HepG2 (cell line): Measurements from ENCODE around the gene PRIM2. TPM values are rescaled to one million over a fixed set of nuclear protein-coding genes. Genes with fewer than 3 reads are reported as not detected.
A peak's percentile ranks its signal among the peaks of the same experiment; 100 is the strongest.
"Not testable (repeated sequence)": the region's sequence is repeated elsewhere in the genome, so short reads cannot be mapped to it uniquely, and the experiment has no call there.

Experiments
- ATAC-seq: fragments of 200-7000 bp; cut with Tn5 transposase; 3 replicates; pipeline ENCODE4 v1.9.1; 2020; ENCODE audit warnings: mild to moderate bottlenecking, moderate library complexity
- BruUV-seq: library from RNA; stranded (reverse); fragments of 400-500 nt; replicated peaks from 2 replicates; lab custom pipeline; 2021; lab: Mats Ljungman, UMichigan
- CTCF ChIA-PET: fragments of 300-600 bp; formaldehyde crosslinking; extraction: SDS; loops from one replicate; lab custom pipeline; 2021; ENCODE audit warnings: low total read pairs, inconsistent platforms, low intra/inter-chr PET ratio; lab: Yijun Ruan, JAX
- POLR2A ChIA-PET: fragments of 350-600 bp; sonication (Branson Sonifier 250); formaldehyde crosslinking; loops from one replicate; lab custom pipeline; 2020; ENCODE audit warnings: antibody characterized with exemption, inconsistent platforms; lab: Yijun Ruan, JAX
- DNase-seq: peaks from one replicate; pipeline ENCODE4 v3.0.0-alpha.2; 2015; ENCODE audit warnings: low spot score
- FAIRE-seq: peaks from 3 replicates; lab custom pipeline; 2011; peaks lifted over from hg19 to GRCh38; lab: Jason Lieb, UNC
- H2AFZ ChIP-seq: one replicate; pipeline ENCODE4 v1.6.1; 2011; ENCODE audit warnings: low read length, inconsistent platforms
- H3K27ac ChIP-seq: fragments of 300-600 bp; 3 replicates; pipeline ENCODE4 v1.8.0; 2011; ENCODE audit warnings: mixed run types, mild to moderate bottlenecking, mixed read lengths, low read length, inconsistent platforms; ENCODE audit not compliant: insufficient read depth; ENCODE audit errors: extremely low read length
- H3K27me3 ChIP-seq, 2 experiments: fragments of 200-600 bp in 1 of 2; 2 replicates in 1 of 2; 3 replicates in 1 of 2; pipeline versions ENCODE4 v1.6.0 to v1.8.0; 2011; ENCODE audit warnings: low read length in 2 of 2, mild to moderate bottlenecking in 2 of 2, moderate library complexity in 2 of 2, inconsistent platforms in 1 of 2; ENCODE audit not compliant: insufficient read depth in 2 of 2, control insufficient read depth in 1 of 2
- H3K36me3 ChIP-seq, 2 experiments: fragments of 200-600 bp in 1 of 2; replicated peaks in 1 of 2; 2 replicates in 1 of 2; 3 replicates in 1 of 2; pipeline versions ENCODE4 v1.5.1 to v1.8.0; 2011; ENCODE audit warnings: low read length in 2 of 2, inconsistent platforms in 1 of 2; ENCODE audit not compliant: insufficient read depth in 2 of 2, control insufficient read depth in 1 of 2
- H3K4me1 ChIP-seq: 2 replicates; pipeline ENCODE4 v1.5.1; 2012; ENCODE audit warnings: low read length, inconsistent platforms; ENCODE audit not compliant: insufficient read depth
- H3K4me2 ChIP-seq: 2 replicates; pipeline ENCODE4 v1.6.0; 2011; ENCODE audit warnings: low read depth, low read length, inconsistent platforms
- H3K4me3 ChIP-seq, 3 experiments: fragments of 200-600 bp in 1 of 3; sonication (generic), shearing (Covaris generic) in 1 of 3; replicated peaks in 1 of 3; 2 replicates each; pipeline ENCODE4 v1.5.1; 2011 to 2016; ENCODE audit warnings: low read length in 3 of 3, inconsistent platforms in 2 of 3, low read depth in 2 of 3, mild to moderate bottlenecking in 2 of 3, control low read depth in 1 of 3, mixed read lengths in 1 of 3; ENCODE audit not compliant: insufficient read depth in 1 of 3
- H3K79me2 ChIP-seq: one replicate; pipeline ENCODE4 v1.6.1; 2011; ENCODE audit warnings: low read length, inconsistent platforms; ENCODE audit not compliant: insufficient read depth
- H3K9ac ChIP-seq: 2 replicates; pipeline ENCODE4 v1.6.0; 2011; ENCODE audit warnings: mild to moderate bottlenecking, low read depth, low read length, inconsistent platforms; ENCODE audit not compliant: insufficient read depth
- H3K9me3 ChIP-seq: 2 replicates; pipeline ENCODE4 v1.5.1; 2012; ENCODE audit warnings: mild to moderate bottlenecking, low read length
- H4K20me1 ChIP-seq: 2 replicates; pipeline ENCODE4 v1.6.0; 2011; ENCODE audit warnings: inconsistent platforms, mild to moderate bottlenecking, low read length, moderate library complexity; ENCODE audit not compliant: insufficient read depth
- ARID5B ChIP-seq: IDR thresholded peaks from 2 replicates; pipeline ENCODE4 v1.4.0; 2020; ENCODE audit warnings: mild to moderate bottlenecking, missing genetic modification reagents
- FOXA1 ChIP-seq, 2 experiments: fragments of 450-650 bp in 1 of 2; sonication (generic) in 1 of 2; formaldehyde crosslinking in 1 of 2; IDR thresholded peaks; 2 replicates each; pipeline versions ENCODE4 v1.4.0 to v1.6.1; 2016 to 2020; ENCODE audit warnings: missing genetic modification reagents in 1 of 2
- FOXA3 ChIP-seq: IDR thresholded peaks from 2 replicates; pipeline ENCODE4 v1.6.1; 2016; ENCODE audit warnings: missing genetic modification reagents, missing compliant biosample characterization
- FOXP1 ChIP-seq, 2 experiments: fragments of 450-650 bp in 1 of 2; IDR thresholded peaks; 2 replicates each; pipeline ENCODE4 v1.6.1; 2017 to 2018; ENCODE audit warnings: antibody characterized with exemption in 1 of 2
- HOMEZ ChIP-seq: IDR thresholded peaks from 2 replicates; pipeline ENCODE4 v1.6.1; 2016; ENCODE audit warnings: low read depth
- NCOA2 ChIP-seq: sonication (generic); formaldehyde crosslinking; IDR thresholded peaks from 2 replicates; pipeline ENCODE4 v1.8.0; 2022; ENCODE audit warnings: inconsistent platforms
- TBX3 ChIP-seq: fragments of 450-650 bp; IDR thresholded peaks from 2 replicates; pipeline ENCODE4 v1.6.1; 2017; ENCODE audit warnings: antibody characterized with exemption, mild to moderate bottlenecking, inconsistent platforms, borderline replicate concordance
- WGBS: methylation state at CpG from one replicate; pipeline ENCODE4 v1.1.6; 2017; ENCODE audit warnings: low lambda C conversion rate; 5-methylcytosine and 5-hydroxymethylcytosine counted together
- in situ Hi-C: cut with HindIII; loops from 2 replicates; pipeline ENCODE4 v1.10.0; 2017; ENCODE audit warnings: low pct_unique_long_range_greater_than_20kb; ENCODE audit not compliant: extremely low pct_ligation_motif_present
- intact Hi-C: fragments of 100-400 bp; cut with micrococcal nuclease; formaldehyde crosslinking; loops from one replicate; pipeline ENCODE4 v1.10.0; 2022; ENCODE audit not compliant: unreplicated experiment
- polyA plus RNA-seq, 8 experiments: library from polyadenylated mRNA; depleted of rRNA in 3 of 8; stranded (reverse) in 7 of 8; unstranded in 1 of 8; fragments of >200 nt; fragmentation: Illumina TruSeq in 4 of 8; extraction: Trizol in 4 of 8; gene quantifications; 2 replicates each; pipeline versions ENCODE4 v1.2.1 to v1.2.3, GENCODE V29; 2011 to 2016; ENCODE audit warnings: low read depth in 4 of 8, missing spikeins in 1 of 8, mixed read lengths in 1 of 8; ENCODE audit not compliant: insufficient read depth in 1 of 8
- total RNA-seq, 5 experiments: library from RNA; depleted of rRNA; stranded (reverse); fragments of >200 nt; fragmentation: Illumina TruSeq; extraction: Trizol; gene quantifications; 2 replicates each; pipeline ENCODE4 v1.2.3, GENCODE V29; 2016; ENCODE audit warnings: low read depth in 1 of 5

Gene PRIM2
- total and polyA plus RNA-seq, 2 of the 13 experiments (the other 11 are each of a cell fraction or from before 2014, with no cell fraction given): 8.0 to 52.7 TPM

- H3K9me3 ChIP-seq, H2AFZ ChIP-seq, H3K27ac ChIP-seq, intact Hi-C loops, H3K79me2 ChIP-seq, BruUV-seq, CTCF ChIA-PET, H4K20me1 ChIP-seq, H3K27me3 ChIP-seq, FAIRE-seq, POLR2A ChIA-PET, H3K36me3 ChIP-seq, H3K4me2 ChIP-seq, H3K4me3 ChIP-seq, in situ Hi-C loops, H3K9ac ChIP-seq: not testable (repeated sequence)
- ATAC-seq (peak; percentile 56; the same call in 2 of the 3 replicates), DNase-seq (peak; percentile 5)
- peaks cover 29% of the 10 kb centered on the region for H3K4me1 ChIP-seq
- 0 out of 2 replicates have a peak, but pooled peaks have one; percentile 15 for TF ChIP-seq HOMEZ (CRISPR knock-in tag)
- WGBS: 95% methylated on average over 4 of the region's 4 CpGs
These were observed 51.7 kb downstream of the PRIM2 start for GRCh38 chr6:57368965-57369731.

- H3K27me3 ChIP-seq; H4K20me1 ChIP-seq; H3K4me2 ChIP-seq; CTCF ChIA-PET; H3K9ac ChIP-seq; POLR2A ChIA-PET; H3K79me2 ChIP-seq; intact Hi-C loops; H2AFZ ChIP-seq; FAIRE-seq; H3K27ac ChIP-seq; BruUV-seq; H3K36me3 ChIP-seq; H3K4me3 ChIP-seq; H3K9me3 ChIP-seq; in situ Hi-C loops; TF ChIP-seq FOXP1 (IDR thresholded peaks at IDR 0.05): not testable (repeated sequence)
- peak; percentile 12 for DNase-seq
- 0 out of 2 replicates have a peak, but pooled peaks have one; percentile 31 for TF ChIP-seq NCOA2 (CRISPR knock-in tag)
- peak; percentile 89 for TF ChIP-seq FOXA1 (IDR thresholded peaks at IDR 0.05)
- TF ChIP-seq FOXA1 (CRISPR knock-in tag; IDR thresholded peaks at IDR 0.05): 0 out of 2 replicates have a peak, but pooled peaks have one; percentile 26
- peak; percentile 37; the same call in 1 of the 2 replicates for TF ChIP-seq FOXA3 (CRISPR knock-in tag)
- TF ChIP-seq FOXP1 (CRISPR knock-in tag; IDR thresholded peaks at IDR 0.05): peak; percentile 40; the same call in 1 of the 2 replicates
- peak; percentile 89 for TF ChIP-seq TBX3
- 0 out of 2 replicates have a peak, but pooled peaks have one; percentile 14 for TF ChIP-seq ARID5B (CRISPR knock-in tag)
- peak; percentile 54; the same call in 2 of the 3 replicates for ATAC-seq
- WGBS: 21% methylated on average over 1 of the region's 1 CpG
- peaks cover 29% of the 10 kb centered on the region for H3K4me1 ChIP-seq
These were observed 54.3 kb downstream of the PRIM2 start for GRCh38 chr6:57371779-57372178.
